Fibroblast of skin of right biceps (primary cell): ENCODE data around the gene ZNRF2.

ENCODE experiments used
- DNase-seq: peaks from one replicate; pipeline ENCODE4 v3.0.0-alpha.2; 2013

Gene ZNRF2

GRCh38 chr7:30412782-30413504 lies 128.5 kb downstream of the ZNRF2 start:
- peak; percentile 78 for DNase-seq

- DNase-seq = no peak
Observed at GRCh38 chr7:30413864-30414263, 129.5 kb downstream of the ZNRF2 start.
